Measurements from ENCODE around the gene MADD. TPM values are rescaled to one million over a fixed set of nuclear protein-coding genes. Genes with fewer than 3 reads are reported as not detected.

MADD gene
- total RNA-seq, 1 experiment from 2014 or later: 41.0 TPM

DNA sequence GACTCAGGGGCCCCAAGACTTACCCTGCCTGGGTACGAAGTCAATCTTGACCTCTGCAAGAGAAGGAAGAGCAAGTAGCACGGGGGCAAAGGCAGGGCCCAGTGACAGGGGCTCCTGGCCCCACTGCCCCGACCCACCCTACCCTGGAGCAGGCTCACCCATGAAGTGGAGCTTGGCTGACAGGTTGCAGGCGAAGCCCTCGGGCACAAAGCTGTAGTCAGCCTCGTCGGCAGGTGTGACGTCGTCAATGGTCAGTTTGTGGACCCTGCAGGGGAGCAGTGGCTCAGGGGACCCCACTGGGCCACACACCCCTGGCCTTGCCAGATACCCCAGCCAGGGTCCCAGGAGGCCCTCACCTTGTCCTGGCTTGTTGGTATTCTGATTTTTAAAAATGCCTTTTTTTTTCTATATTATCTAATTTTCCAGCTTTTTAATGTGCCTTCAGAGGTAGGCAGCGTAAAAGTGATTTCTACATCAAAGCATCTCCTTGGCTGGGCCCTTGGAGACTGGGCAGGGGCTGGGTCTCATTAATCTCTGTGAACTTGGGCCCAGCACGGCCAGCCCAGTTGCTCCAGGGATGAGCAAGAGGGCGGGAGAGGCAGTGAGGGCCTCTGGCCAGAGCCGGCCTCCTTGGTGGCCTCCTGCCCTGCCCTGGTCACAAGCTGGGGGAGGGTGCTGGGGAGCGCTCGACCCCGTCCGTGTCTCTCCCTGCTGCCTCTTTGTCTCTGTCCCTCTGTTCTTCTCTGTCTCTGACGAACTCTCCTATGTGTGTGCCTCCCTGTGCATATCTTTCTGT lies 71.2 kb downstream of the MADD start:
- WGBS (ENCODE audit: extremely low coverage, insufficient read length, low lambda C conversion rate): no CpG with 5 or more reads among the region's 18 CpGs
- peaks cover 2 to 5% of the 10 kb centered on the region in 2 experiments; a peak in 2 of 4 replicates for H3K4me1 Mint-ChIP-seq
- Histone ChIP-seq H3K4me1 (ENCODE audit: insufficient read depth, low read length) (no peaks in the 10 kb centered on the region), H3K4me2 (ENCODE audit: insufficient read depth, insufficient read length, low read length) (no peak overlapping the region), H3K23ac (ENCODE audit: insufficient read length, low read depth, low read length) (no peak overlapping the region), H3K18ac (ENCODE audit: insufficient read length, low read depth, low read length) (no peak overlapping the region), H2BK15ac (ENCODE audit: low read depth, low read length) (no peak overlapping the region), H3K27ac (ENCODE audit: insufficient read length, low read depth, low read length) (no peak overlapping the region), H3K79me1 (ENCODE audit: insufficient read depth, low read depth, low read length, poor library complexity, severe bottlenecking) (no peaks in the 10 kb centered on the region), H3K79me2 (ENCODE audit: insufficient read depth, low read length) (no peaks in the 10 kb centered on the region), H2BK12ac (ENCODE audit: insufficient read length, low read depth, low read length) (no peak overlapping the region), H3K23me2 (ENCODE audit: insufficient read length, low read depth, low read length, poor library complexity, severe bottlenecking) (no peaks in the 10 kb centered on the region), H2AK5ac (ENCODE audit: insufficient read length, low read length) (no peak overlapping the region), H3K4ac (ENCODE audit: low read depth, low read length) (no peak overlapping the region), H3K27me3 (ENCODE audit: insufficient read depth, low read length) (no peaks in the 10 kb centered on the region), H3T11ph (ENCODE audit: low read length) (no peak overlapping the region), H4K20me1 (ENCODE audit: control insufficient read depth, insufficient read depth, insufficient read length) (no peaks in the 10 kb centered on the region), H2BK20ac (ENCODE audit: low read depth, low read length, poor library complexity, severe bottlenecking) (no peak overlapping the region), H4K8ac (replicated peaks; ENCODE audit: insufficient read length, low read depth, low read length) (no peak overlapping the region), H3K9me3 (ENCODE audit: control insufficient read depth, low read depth, low read length) (no peaks in the 10 kb centered on the region), H2AFZ (ENCODE audit: low read length) (no peak overlapping the region), H2BK5ac (ENCODE audit: insufficient read length, low read length) (no peak overlapping the region), H4K91ac (ENCODE audit: insufficient read length, low read depth, low read length) (no peak overlapping the region), H3K56ac (ENCODE audit: insufficient read length, low read depth, low read length) (no peak overlapping the region), H2BK120ac (ENCODE audit: low read depth, low read length, poor library complexity, severe bottlenecking) (no peak overlapping the region), H3K14ac (ENCODE audit: insufficient read depth, low read length) (no peak overlapping the region), H3K9ac (ENCODE audit: extremely low read depth, insufficient read length, low read length) (no peak overlapping the region), H4K5ac (ENCODE audit: insufficient read length, low read depth, low read length) (no peak overlapping the region)
- no peaks in the 10 kb centered on the region; a peak in 1 of 7 replicates for H3K36me3 Mint-ChIP-seq (ENCODE audit: insufficient read depth in 1 of 3, low read depth in 3 of 3)
- TF ChIP-seq, protein P1, sequence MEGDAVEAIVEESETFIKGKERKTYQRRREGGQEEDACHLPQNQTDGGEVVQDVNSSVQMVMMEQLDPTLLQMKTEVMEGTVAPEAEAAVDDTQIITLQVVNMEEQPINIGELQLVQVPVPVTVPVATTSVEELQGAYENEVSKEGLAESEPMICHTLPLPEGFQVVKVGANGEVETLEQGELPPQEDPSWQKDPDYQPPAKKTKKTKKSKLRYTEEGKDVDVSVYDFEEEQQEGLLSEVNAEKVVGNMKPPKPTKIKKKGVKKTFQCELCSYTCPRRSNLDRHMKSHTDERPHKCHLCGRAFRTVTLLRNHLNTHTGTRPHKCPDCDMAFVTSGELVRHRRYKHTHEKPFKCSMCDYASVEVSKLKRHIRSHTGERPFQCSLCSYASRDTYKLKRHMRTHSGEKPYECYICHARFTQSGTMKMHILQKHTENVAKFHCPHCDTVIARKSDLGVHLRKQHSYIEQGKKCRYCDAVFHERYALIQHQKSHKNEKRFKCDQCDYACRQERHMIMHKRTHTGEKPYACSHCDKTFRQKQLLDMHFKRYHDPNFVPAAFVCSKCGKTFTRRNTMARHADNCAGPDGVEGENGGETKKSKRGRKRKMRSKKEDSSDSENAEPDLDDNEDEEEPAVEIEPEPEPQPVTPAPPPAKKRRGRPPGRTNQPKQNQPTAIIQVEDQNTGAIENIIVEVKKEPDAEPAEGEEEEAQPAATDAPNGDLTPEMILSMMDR (conservative IDR thresholded peaks at IDR 0.05): no peak
- H3K9me3 Mint-ChIP-seq: no peaks in the 10 kb centered on the region; a peak in 1 of 5 replicates
- no peak for DNase-seq
- H3K27ac Mint-ChIP-seq: 0 out of 7 replicates have a peak overlapping the region, but pooled peaks of 1 of the 3 experiments have one; percentile 1
- peaks cover 4% of the 10 kb centered on the region; the same call in 1 of the 2 replicates for H3K27me3 Mint-ChIP-seq (ENCODE audit: low read depth)
- H3K4me3 Mint-ChIP-seq: no peak overlapping the region
